GM19438 (cell line): ENCODE data around the gene NBL1.

ENCODE experiments used
- ATAC-seq: cut with Tn5 transposase; IDR thresholded peaks from one replicate; pipeline ENCODE4 v1.9.1; 2021; ENCODE audit warnings: low read depth; ENCODE audit not compliant: unreplicated experiment

NBL1 gene

DNA sequence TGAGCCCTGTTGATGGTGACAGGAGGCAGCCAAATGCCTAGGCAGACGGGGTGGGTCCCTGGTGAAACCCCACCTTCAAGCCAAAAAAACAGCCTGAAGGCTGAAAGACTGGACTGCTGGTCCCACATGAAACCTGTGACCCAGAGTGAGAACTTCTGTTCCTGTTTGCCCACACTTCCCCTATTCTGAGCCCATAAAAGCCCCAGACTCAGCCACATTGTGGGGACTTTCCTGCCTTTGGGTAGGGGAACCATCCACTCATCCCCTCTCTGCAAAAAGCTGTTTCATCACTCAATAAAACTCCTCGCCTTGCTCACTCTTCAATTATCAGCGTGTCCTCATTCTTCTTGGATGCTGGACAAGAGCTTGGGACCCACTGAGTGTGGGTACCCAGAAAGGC lies 45.7 kb downstream of the NBL1 start:
- no peak for ATAC-seq

DNA sequence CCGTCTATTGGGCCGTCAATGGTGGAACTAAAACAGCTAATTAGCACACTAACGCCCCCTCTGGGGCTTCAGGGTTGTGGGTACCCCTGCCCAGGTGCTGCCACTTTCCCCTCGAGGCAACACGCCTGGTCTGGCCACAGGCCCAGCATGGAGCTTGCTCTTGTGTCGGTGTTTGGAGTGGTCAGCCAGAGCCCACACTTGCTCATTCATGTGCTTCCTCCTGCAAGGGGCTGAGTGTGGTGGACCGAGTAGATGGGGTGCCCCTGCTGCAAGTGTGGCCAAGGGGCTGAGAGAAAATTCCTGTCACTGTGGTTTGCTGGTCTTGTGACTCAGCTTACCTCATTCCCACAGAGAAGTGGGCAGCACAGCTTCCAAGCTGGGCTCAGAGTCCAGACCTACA lies 46.2 kb downstream of the NBL1 start:
- no peak for ATAC-seq

DNA sequence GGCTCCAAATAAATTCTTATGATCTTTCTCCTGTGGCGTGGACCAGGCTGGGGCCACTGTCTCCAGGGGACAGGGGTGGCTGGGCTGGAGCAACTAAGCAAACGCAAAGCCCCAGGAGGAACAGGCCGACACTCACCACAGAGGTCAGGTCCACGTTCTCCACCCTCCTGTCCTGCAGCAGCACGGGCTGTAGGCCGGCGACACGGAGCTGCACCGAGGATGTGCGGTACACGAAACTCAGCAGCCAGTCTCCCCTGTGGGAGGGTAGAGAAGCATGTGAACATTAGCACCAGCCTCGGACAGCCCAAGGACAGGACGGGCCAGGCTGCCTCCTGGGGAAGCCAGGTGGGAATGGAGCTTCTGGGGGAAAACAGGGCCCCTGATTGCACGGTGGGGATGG lies 50.2 kb downstream of the NBL1 start:
- ATAC-seq = no peak

DNA sequence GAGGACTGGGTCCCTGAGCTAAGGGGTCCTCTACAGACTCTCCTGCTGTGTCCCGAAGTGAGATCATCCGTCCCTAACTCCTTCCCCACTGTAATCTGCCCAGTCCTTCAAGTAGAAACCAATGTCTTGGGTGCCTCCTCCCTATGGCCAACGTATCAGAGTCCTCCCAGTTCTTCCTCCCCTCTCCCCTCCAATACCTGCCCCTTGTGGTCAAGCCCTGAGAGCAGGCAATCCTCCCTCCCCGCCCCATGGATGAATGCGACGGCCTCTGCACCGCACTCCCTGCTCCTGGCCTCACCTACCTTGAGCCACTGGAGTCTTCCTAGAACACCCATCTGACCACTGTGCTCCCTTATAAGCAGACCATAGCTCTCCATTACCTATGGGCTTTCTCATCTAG lies 51.7 kb downstream of the NBL1 start:
- ATAC-seq = no peak

DNA sequence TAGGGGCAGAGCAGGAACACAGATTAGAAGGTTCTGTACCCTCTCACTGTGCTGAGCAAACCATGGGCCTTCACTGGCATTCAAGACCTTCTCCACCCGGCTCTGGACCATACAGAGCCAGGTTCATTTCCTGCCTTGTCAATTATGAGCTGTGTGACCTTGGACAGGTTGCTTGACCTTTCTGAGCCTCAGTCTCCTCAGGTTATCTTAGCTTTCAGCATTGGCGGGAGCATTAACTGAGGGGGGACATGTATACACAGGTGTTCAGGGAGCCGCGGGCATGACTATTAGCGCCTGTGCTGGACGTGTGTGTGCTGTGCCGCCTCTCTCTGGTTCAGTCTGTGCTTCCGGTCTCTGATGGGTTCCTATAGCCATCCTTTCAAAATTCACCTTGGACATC lies 52.7 kb downstream of the NBL1 start:
- no peak for ATAC-seq

DNA sequence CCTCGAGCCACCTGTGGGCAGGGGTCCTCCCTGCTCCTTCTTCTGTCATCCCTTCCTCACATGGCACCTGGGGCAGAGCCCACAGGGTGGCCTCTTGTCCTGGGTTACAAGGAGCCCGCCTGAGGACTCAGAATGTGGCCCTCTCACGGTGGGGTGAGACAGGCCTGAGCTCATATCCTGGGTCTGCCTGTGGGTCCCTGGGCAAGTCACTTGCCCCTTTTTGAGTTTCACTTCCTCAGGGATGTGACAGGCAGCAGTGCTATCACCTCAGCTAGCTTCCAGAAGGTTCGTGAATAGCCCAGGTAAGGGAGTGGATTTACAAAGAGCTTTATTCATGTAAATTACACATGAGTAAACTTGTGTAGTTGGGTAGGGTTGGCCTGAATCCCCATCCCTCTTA lies 54.1 kb downstream of the NBL1 start:
- ATAC-seq = no peak

DNA sequence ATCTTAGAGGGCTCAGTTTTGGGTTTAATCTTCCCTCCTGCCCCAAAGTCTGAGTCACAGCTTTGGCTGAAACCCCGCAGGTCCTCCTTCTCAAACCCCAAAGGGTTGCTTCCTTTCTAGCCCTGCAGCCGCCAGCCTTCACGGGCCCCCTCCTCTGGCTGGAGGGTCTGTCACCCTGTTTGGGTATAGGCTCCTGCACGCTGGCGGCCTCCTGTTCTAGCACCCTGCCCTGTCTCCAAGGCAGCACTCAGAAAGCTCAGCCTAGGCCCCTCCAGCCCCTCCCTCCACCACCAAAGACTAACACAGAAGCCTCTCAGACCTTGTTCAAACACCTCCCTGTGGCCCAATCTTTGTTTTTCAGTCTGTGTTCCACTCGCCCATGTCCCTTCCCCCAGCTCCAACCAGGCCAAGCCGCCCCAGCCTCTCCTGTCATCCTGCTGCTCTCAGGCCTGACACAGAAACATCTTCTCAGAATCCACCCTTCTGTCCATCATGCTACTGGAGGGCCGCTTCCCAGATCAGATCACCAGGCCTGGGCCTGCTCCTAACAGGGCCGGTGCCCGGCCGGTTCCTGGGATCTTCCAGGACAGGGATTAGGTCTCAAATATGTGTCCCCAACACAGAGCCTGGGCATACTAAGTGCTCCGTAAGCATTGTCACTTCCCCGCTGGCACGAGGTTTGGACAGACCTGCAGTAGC lies 56.1 kb downstream of the NBL1 start:
- ATAC-seq = no peak

DNA sequence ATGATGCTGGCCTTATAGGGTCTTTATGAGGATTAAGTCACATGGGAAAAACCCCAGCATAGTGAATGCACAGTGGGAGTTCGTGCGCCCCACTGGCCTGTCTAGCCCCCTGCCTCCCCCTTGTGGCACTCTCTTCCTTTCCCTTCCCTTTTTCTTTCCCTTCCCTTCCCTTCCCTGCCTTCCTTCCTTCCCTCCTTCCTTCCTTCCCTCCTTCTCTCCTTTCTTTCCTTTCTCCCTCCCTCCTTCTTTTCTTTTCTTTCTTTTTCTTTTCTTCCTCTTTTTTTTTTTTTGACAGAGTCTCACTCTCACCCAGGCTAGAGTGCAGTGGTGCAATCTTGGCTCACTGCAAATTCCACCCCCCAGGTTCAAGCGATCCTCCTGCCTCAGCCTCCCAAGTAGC lies 59.2 kb downstream of the NBL1 start:
- ATAC-seq = no peak

DNA sequence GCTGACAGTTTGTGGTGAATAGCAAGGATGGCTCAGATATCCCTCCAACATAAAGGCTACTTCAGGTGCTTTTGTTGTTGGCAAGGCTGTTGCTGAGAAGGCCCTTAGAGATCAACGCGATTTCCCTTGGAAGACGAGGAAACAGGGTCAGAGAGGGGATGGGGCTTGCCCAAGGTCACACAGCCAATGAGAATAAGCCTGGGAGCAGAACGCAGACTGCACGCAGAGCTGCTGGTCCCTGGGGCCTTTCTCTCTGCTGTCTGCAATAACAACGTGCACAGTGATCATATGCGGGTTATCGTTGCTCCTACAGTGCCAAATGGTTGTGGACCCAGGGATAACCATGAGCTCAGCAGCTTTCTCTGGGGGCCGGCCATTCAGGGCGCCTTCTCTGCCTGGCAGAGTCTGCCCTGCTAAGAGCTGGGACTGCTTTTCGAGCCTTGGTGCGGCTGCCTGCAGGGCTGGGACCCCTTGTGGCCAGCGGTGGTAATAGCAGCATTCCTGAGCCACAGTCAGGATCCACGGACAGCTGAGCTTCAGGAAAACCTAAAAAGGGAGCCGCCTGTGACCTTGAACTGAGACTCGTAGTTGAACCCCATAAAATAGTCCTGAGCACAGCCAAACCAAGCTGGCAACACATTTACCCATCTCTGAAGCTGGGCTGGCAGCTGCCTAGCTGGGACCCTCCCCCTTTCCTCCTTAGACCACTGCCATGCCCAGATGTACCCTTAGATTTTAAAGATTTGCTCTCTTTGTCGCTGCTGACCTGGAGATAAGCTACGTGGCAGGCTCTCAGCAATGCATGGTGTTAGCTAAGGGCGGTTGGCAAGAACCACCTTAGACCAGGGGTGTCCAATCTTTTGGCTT lies 60.4 kb downstream of the NBL1 start:
- ATAC-seq = no peak

DNA sequence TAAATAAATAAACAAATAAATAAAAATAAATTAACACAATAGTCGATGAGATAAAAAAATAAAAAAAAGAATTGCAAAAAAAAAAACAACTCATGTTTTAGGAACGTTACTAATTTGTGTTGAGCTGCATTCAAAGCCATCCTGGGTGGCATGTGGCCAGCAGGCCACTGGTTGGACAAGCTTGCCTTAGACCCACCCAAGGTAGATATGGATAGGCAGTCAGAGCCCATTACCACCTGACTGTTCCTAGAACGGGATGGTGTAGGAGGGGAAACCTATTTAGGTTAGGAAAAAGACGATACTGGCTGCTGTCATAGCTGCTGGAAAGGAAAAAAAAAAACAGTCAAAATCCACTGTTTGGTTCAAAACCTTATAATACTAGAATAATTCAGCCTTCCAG lies 61.4 kb downstream of the NBL1 start:
- no peak for ATAC-seq

DNA sequence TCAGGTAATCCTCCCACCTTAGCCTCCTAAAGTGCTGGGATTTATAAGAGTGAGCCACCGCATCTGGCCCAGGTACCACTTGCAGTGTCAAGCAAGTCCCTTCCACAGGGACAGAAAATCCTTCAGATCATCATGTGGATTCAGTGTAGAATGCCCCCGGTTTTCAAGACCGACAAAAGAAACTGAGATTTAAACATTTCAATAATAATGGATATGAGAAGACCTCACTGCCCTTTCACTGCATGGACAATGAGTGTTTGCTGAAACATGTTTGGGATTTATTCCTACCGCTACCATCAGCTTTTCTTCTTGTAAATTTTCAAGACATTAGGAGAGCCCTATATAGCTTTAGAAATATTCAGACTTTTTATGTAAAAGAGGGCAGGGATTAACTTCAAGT lies 62.0 kb downstream of the NBL1 start:
- ATAC-seq = no peak
